Neural progenitor cell (in vitro differentiated cells): ENCODE data around the gene COMMD7. TPM values are rescaled to one million over a fixed set of nuclear protein-coding genes. Genes with fewer than 3 reads are reported as not detected.

Experiments used
- DNase-seq: peaks from one replicate; pipeline ENCODE4 v3.0.0-alpha.2; 2016; ENCODE audit warnings: low spot score
- H2AFZ ChIP-seq: fragments of 200-600 bp; sonication (generic); replicated peaks from 2 replicates; pipeline ENCODE4 v1.6.1; 2016; ENCODE audit warnings: antibody characterized with exemption
- H3F3A ChIP-seq: fragments of 200-600 bp; sonication (generic); 2 replicates; pipeline ENCODE4 v1.6.1; 2016; ENCODE audit warnings: antibody characterized with exemption, low read depth
- H3K27ac ChIP-seq: fragments of 200-600 bp; sonication (generic); 2 replicates; pipeline ENCODE4 v1.5.1; 2016; ENCODE audit warnings: mild to moderate bottlenecking
- H3K27me3 ChIP-seq: fragments of 200-600 bp; sonication (generic); 2 replicates; pipeline ENCODE4 v1.6.1; 2016; ENCODE audit warnings: mild to moderate bottlenecking, moderate library complexity
- H3K36me3 ChIP-seq: fragments of 200-600 bp; sonication (generic); 2 replicates; pipeline ENCODE4 v1.5.1; 2016
- H3K4me1 ChIP-seq: fragments of 200-600 bp; sonication (generic); 2 replicates; pipeline ENCODE4 v1.6.1; 2016; ENCODE audit warnings: mixed run types
- H3K4me2 ChIP-seq: fragments of 200-600 bp; sonication (generic); 2 replicates; pipeline ENCODE4 v1.6.1; 2016
- H3K4me3 ChIP-seq: fragments of 200-600 bp; sonication (generic); 2 replicates; pipeline ENCODE4 v1.5.1; 2016
- H3K79me2 ChIP-seq: fragments of 200-600 bp; sonication (generic); 2 replicates; pipeline ENCODE4 v1.6.1; 2016; ENCODE audit warnings: low read depth
- H3K9ac ChIP-seq: fragments of 200-600 bp; sonication (generic); 2 replicates; pipeline ENCODE4 v1.6.1; 2016
- H3K9me3 ChIP-seq: fragments of 200-600 bp; sonication (generic); 2 replicates; pipeline ENCODE4 v1.5.1; 2016; ENCODE audit warnings: low read depth
- H4K20me1 ChIP-seq: fragments of 200-600 bp; sonication (generic); 2 replicates; pipeline ENCODE4 v1.6.1; 2016; ENCODE audit warnings: low read depth
- H3K27ac Mint-ChIP-seq: 3 replicates; pipeline ENCODE4 v1.8.0; 2021; ENCODE audit warnings: mixed read lengths
- H3K27me3 Mint-ChIP-seq: 2 replicates; pipeline ENCODE4 v1.8.0; 2022; ENCODE audit warnings: low read depth, mild to moderate bottlenecking, inconsistent platforms, moderate library complexity, mixed read lengths; ENCODE audit not compliant: insufficient read depth
- H3K36me3 Mint-ChIP-seq: 3 replicates; pipeline ENCODE4 v1.8.0; 2021; ENCODE audit warnings: mixed read lengths
- H3K4me1 Mint-ChIP-seq: 3 replicates; pipeline ENCODE4 v1.8.0; 2021; ENCODE audit warnings: mixed read lengths
- H3K4me3 Mint-ChIP-seq: 3 replicates; pipeline ENCODE4 v1.8.0; 2021; ENCODE audit warnings: mild to moderate bottlenecking, moderate library complexity, mixed read lengths
- H3K9me3 Mint-ChIP-seq: 3 replicates; pipeline ENCODE4 v1.8.0; 2020; ENCODE audit warnings: mixed read lengths
- EZH2 ChIP-seq: fragments of 200-600 bp; sonication (generic); IDR thresholded peaks from 2 replicates; pipeline ENCODE4 v1.6.1; 2017; ENCODE audit warnings: antibody characterized with exemption, mild to moderate bottlenecking, moderate library complexity
- EZH2phosphoT487 ChIP-seq: fragments of 200-600 bp; sonication (generic); IDR thresholded peaks from 2 replicates; pipeline ENCODE4 v1.6.1; 2017; ENCODE audit warnings: antibody characterized with exemption
- total RNA-seq: library from RNA; depleted of rRNA; stranded (reverse); fragments of >200 nt; gene quantifications from 2 replicates; pipeline ENCODE4 v1.2.3, GENCODE V29; 2015; ENCODE audit warnings: low replicate concordance
- TF ChIP-seq, protein P1 (sequence below): fragments of 200-600 bp; sonication (generic); IDR thresholded peaks from 2 replicates; pipeline ENCODE4 v1.5.1; 2017; ENCODE audit warnings: antibody characterized with exemption, mild to moderate bottlenecking

Gene COMMD7
- total RNA-seq, 1 donor from 2014 or later, result 44.4 TPM

DNA sequence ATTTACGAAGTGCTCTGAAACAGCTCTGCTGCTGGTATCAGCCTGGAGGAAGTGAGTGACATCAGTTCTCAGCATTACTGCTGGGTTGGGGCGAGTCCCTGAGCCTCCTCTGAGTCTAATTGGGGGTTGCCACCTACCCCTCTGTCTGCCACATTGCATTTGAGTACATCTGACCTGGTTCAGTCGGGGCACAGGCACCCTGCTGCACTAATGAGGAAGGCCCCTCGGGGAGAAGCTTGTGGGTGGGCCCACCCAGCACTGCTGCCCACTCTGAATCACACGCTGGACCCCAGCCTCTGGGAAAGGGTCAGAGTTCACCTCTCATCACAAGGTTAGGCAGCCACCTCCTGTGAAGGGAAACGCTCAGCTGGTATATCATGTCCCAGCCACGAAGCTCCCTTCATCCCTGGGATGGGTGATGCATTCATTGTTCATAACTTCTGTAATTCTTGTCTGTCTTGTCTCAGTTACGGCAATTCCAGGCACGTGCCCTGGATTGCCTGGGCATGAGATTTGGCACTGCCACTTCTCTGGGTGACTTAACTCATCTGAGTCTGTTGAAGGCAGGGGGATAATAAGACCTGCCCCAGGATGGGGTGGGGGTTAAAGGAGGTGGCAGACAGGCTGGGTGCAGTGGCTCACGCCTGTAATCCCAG, 32.2 kb upstream of the COMMD7 start:
- no peaks in the 10 kb centered on the region for H3K9me3 ChIP-seq
- no peak overlapping the region for H3K9ac ChIP-seq
- H3K9me3 Mint-ChIP-seq, result no peaks in the 10 kb centered on the region
- peaks cover 72% of the 10 kb centered on the region for H3F3A ChIP-seq
- peak overlapping the region; percentile 72 for H3K27ac Mint-ChIP-seq
- no peak overlapping the region for H3K4me2 ChIP-seq
- H4K20me1 ChIP-seq, result peaks cover 96% of the 10 kb centered on the region
- no peak for TF ChIP-seq EZH2
- TF ChIP-seq, protein P1, sequence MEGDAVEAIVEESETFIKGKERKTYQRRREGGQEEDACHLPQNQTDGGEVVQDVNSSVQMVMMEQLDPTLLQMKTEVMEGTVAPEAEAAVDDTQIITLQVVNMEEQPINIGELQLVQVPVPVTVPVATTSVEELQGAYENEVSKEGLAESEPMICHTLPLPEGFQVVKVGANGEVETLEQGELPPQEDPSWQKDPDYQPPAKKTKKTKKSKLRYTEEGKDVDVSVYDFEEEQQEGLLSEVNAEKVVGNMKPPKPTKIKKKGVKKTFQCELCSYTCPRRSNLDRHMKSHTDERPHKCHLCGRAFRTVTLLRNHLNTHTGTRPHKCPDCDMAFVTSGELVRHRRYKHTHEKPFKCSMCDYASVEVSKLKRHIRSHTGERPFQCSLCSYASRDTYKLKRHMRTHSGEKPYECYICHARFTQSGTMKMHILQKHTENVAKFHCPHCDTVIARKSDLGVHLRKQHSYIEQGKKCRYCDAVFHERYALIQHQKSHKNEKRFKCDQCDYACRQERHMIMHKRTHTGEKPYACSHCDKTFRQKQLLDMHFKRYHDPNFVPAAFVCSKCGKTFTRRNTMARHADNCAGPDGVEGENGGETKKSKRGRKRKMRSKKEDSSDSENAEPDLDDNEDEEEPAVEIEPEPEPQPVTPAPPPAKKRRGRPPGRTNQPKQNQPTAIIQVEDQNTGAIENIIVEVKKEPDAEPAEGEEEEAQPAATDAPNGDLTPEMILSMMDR, result no peak
- TF ChIP-seq EZH2phosphoT487, result no peak
- peaks cover 98% of the 10 kb centered on the region for H3K79me2 ChIP-seq
- peaks cover 53% of the 10 kb centered on the region for H3K4me1 Mint-ChIP-seq
- H3K4me1 ChIP-seq, result peaks cover 52% of the 10 kb centered on the region
- no peak overlapping the region for H3K4me3 Mint-ChIP-seq
- H2AFZ ChIP-seq, result no peak overlapping the region
- H3K36me3 ChIP-seq, result no peaks in the 10 kb centered on the region
- no peak overlapping the region for H3K4me3 ChIP-seq
- no peaks in the 10 kb centered on the region for H3K27me3 Mint-ChIP-seq
- no peaks in the 10 kb centered on the region for H3K36me3 Mint-ChIP-seq
- peak overlapping the region; percentile 4 for H3K27ac ChIP-seq
- H3K27me3 ChIP-seq, result no peaks in the 10 kb centered on the region
- no peak for DNase-seq

DNA sequence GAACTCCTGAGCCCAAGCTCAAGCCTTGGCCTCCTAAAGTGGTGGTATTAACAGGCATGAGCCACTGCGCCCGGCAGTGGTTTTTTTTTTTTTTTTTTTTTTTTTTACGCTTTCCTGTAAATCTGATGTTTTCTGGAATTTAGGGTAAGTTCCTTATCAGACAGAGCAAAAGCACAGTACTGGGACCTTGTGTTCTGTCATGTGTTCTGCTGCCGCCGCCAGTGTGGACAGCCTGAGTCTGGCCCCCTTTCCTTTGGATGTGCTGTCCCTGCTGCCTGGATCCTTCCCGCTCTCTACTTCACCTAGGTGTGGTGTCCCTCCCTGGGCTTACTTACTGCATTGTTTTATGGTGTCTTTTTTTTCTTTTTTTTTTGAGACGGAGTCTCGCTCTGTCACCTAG, 30.6 kb upstream of the COMMD7 start:
- H3K9me3 ChIP-seq, result no peaks in the 10 kb centered on the region
- Mint-ChIP-seq H3K27ac (no peak overlapping the region), H3K9me3 (no peaks in the 10 kb centered on the region), H3K4me1 (peaks cover 39% of the 10 kb centered on the region), H3K27me3 (no peaks in the 10 kb centered on the region), H3K4me3 (no peak overlapping the region), H3K36me3 (no peaks in the 10 kb centered on the region)
- H3K9ac ChIP-seq, result no peak overlapping the region
- H3K4me1 ChIP-seq, result peaks cover 38% of the 10 kb centered on the region
- peaks cover 56% of the 10 kb centered on the region for H3F3A ChIP-seq
- peaks cover 98% of the 10 kb centered on the region for H4K20me1 ChIP-seq
- no peak for DNase-seq
- peaks cover 100% of the 10 kb centered on the region for H3K79me2 ChIP-seq
- no peak overlapping the region for H3K4me3 ChIP-seq
- no peak overlapping the region for H2AFZ ChIP-seq
- no peak overlapping the region for H3K27ac ChIP-seq
- H3K36me3 ChIP-seq, result no peaks in the 10 kb centered on the region
- H3K27me3 ChIP-seq, result no peaks in the 10 kb centered on the region
- no peak for TF ChIP-seq EZH2
- no peak for TF ChIP-seq EZH2phosphoT487
- TF ChIP-seq, protein P1, result no peak
- H3K4me2 ChIP-seq, result no peak overlapping the region

DNA sequence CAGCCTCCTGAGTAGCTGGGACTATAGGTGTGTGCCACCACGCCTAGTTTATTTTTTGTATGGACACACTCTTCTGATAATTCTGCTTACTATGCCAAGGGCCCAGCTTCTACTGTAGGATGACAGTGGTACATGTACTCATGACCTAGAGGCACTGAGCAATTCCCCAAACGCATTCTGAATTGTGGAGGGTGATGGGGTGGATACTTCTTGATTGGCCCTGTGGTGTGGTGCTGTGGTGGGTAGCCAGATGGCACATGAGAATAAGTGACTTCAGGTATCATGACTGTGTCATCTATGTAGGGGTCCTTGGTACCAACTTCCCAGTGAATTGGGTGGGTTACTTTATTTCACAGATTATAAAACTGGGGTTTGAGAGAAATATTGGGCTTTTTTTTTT, 30.0 kb upstream of the COMMD7 start:
- Histone ChIP-seq H3K79me2 (peaks cover 100% of the 10 kb centered on the region), H3K9ac (no peak overlapping the region), H3K9me3 (no peaks in the 10 kb centered on the region), H3F3A (peaks cover 49% of the 10 kb centered on the region), H4K20me1 (peaks cover 99% of the 10 kb centered on the region), H3K27me3 (no peaks in the 10 kb centered on the region), H3K4me1 (peaks cover 34% of the 10 kb centered on the region), H3K4me3 (no peak overlapping the region), H3K4me2 (no peak overlapping the region), H3K27ac (no peak overlapping the region), H3K36me3 (no peaks in the 10 kb centered on the region), H2AFZ (no peak overlapping the region)
- TF ChIP-seq EZH2phosphoT487 (no peak), EZH2 (no peak)
- TF ChIP-seq, protein P1, result no peak
- no peak overlapping the region for H3K27ac Mint-ChIP-seq
- no peaks in the 10 kb centered on the region for H3K9me3 Mint-ChIP-seq
- DNase-seq, result no peak
- no peaks in the 10 kb centered on the region for H3K27me3 Mint-ChIP-seq
- no peak overlapping the region for H3K4me3 Mint-ChIP-seq
- H3K36me3 Mint-ChIP-seq, result no peaks in the 10 kb centered on the region
- peaks cover 33% of the 10 kb centered on the region for H3K4me1 Mint-ChIP-seq
